Measurements from ENCODE around the gene CATSPERB.

The CATSPERB gene

DNA sequence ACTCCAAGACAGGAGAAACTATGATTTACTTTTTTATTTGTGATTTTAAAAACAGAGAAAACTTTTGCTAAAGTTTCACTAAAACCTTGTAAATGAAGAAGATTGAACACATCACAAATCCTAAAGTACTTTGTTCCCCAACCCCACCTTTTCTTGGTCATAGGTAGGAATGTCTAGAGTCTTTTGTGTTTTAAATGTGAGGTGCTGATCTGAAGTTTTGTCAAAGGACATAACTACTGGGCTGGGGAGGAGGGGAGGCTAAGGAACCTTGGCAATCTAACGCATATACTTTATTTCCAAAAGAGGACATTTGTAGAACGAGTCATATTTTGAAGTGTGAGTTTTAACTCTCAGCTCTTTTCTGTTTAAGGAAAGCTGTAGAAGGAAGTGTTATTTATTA, 37.2 kb downstream of the CATSPERB start:
- ChIA-PET POLR2A (no interaction called here), CTCF (no interaction called here)
- Histone ChIP-seq H3K27ac (ENCODE audit: extremely low read depth, low read depth, low read length) (no peak overlapping the region), H3K4me3 (ENCODE audit: low read depth, low read length) (no peak overlapping the region), H3K36me3 (ENCODE audit: control insufficient read depth in 2 of 2, insufficient read depth in 1 of 2, low read length in 2 of 2) (no peaks in the 10 kb centered on the region), H3K9me3 (ENCODE audit: control insufficient read depth, insufficient read depth, low read depth, low read length) (no peaks in the 10 kb centered on the region), H3K4me1 (ENCODE audit: control insufficient read depth, insufficient read depth, low read length) (no peaks in the 10 kb centered on the region)
- TF ChIP-seq SP2 (tag by site-specific recombination; IDR thresholded peaks at IDR 0.05): no peak
- TF ChIP-seq ZNF660 (tag by site-specific recombination; IDR thresholded peaks at IDR 0.05): no peak
- TF ChIP-seq GLIS2 (tag by site-specific recombination; IDR thresholded peaks at IDR 0.05): no peak
- TF ChIP-seq ZNF704 (tag by site-specific recombination; IDR thresholded peaks at IDR 0.05): no peak
- TF ChIP-seq ZNF211 (tag by site-specific recombination; IDR thresholded peaks at IDR 0.05; ENCODE audit: low read depth): no peak
- TF ChIP-seq ZNF571 (tag by site-specific recombination; IDR thresholded peaks at IDR 0.05): no peak
- no peak for TF ChIP-seq ZNF155 (tag by site-specific recombination; IDR thresholded peaks at IDR 0.05)
- TF ChIP-seq ZNF837 (tag by site-specific recombination; IDR thresholded peaks at IDR 0.05): no peak
- TF ChIP-seq ZNF701 (tag by site-specific recombination; IDR thresholded peaks at IDR 0.05): no peak
- TF ChIP-seq ZNF146 (tag by site-specific recombination; IDR thresholded peaks at IDR 0.05): no peak
- TF ChIP-seq ZNF274 (IDR thresholded peaks at IDR 0.05; ENCODE audit: low read length): no peak
- no peak for TF ChIP-seq ZNF274 (tag by site-specific recombination; IDR thresholded peaks at IDR 0.05; ENCODE audit: borderline replicate concordance)
- no peak for TF ChIP-seq ZFP37 (tag by site-specific recombination; IDR thresholded peaks at IDR 0.05)
- no peak for TF ChIP-seq ZNF76 (tag by site-specific recombination; IDR thresholded peaks at IDR 0.05; ENCODE audit: borderline replicate concordance, low read depth)
- TF ChIP-seq, protein P1, sequence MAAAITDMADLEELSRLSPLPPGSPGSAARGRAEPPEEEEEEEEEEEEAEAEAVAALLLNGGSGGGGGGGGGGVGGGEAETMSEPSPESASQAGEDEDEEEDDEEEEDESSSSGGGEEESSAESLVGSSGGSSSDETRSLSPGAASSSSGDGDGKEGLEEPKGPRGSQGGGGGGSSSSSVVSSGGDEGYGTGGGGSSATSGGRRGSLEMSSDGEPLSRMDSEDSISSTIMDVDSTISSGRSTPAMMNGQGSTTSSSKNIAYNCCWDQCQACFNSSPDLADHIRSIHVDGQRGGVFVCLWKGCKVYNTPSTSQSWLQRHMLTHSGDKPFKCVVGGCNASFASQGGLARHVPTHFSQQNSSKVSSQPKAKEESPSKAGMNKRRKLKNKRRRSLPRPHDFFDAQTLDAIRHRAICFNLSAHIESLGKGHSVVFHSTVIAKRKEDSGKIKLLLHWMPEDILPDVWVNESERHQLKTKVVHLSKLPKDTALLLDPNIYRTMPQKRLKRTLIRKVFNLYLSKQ (tag by site-specific recombination; IDR thresholded peaks at IDR 0.05; ENCODE audit: borderline replicate concordance): no peak
- TF ChIP-seq ZNF776 (tag by site-specific recombination; IDR thresholded peaks at IDR 0.05; ENCODE audit: borderline replicate concordance): no peak
- TF ChIP-seq ZNF561 (tag by site-specific recombination; IDR thresholded peaks at IDR 0.05; ENCODE audit: borderline replicate concordance): no peak
- no peak for TF ChIP-seq ZNF362 (tag by site-specific recombination; IDR thresholded peaks at IDR 0.05)
- TF ChIP-seq ZNF544 (tag by site-specific recombination; IDR thresholded peaks at IDR 0.05): no peak
- no peak for TF ChIP-seq ZNF214 (tag by site-specific recombination; IDR thresholded peaks at IDR 0.05; ENCODE audit: borderline replicate concordance)
- no peak for TF ChIP-seq ZNF138 (tag by site-specific recombination; IDR thresholded peaks at IDR 0.05; ENCODE audit: borderline replicate concordance)

- Histone ChIP-seq H3K9me3 (ENCODE audit: control insufficient read depth, insufficient read depth, low read depth, low read length) (no peaks in the 10 kb centered on the region), H3K4me1 (ENCODE audit: control insufficient read depth, insufficient read depth, low read length) (no peaks in the 10 kb centered on the region), H3K4me3 (ENCODE audit: low read depth, low read length) (no peak overlapping the region), H3K36me3 (ENCODE audit: control insufficient read depth in 2 of 2, insufficient read depth in 1 of 2, low read length in 2 of 2) (no peaks in the 10 kb centered on the region), H3K27ac (ENCODE audit: extremely low read depth, low read depth, low read length) (no peak overlapping the region)
- POLR2A ChIA-PET: no interaction called here
- CTCF ChIA-PET: no interaction called here
- TF ChIP-seq ZBTB44 (tag by site-specific recombination; IDR thresholded peaks at IDR 0.05) (no peak), ZNF292 (tag by site-specific recombination; IDR thresholded peaks at IDR 0.05; ENCODE audit: borderline replicate concordance, low read depth) (no peak), ZNF704 (tag by site-specific recombination; IDR thresholded peaks at IDR 0.05) (no peak), KLF16 (tag by site-specific recombination; IDR thresholded peaks at IDR 0.05) (no peak), TRIM28 (IDR thresholded peaks at IDR 0.05; ENCODE audit: borderline replicate concordance, low read length) (no peak), ZNF792 (tag by site-specific recombination; IDR thresholded peaks at IDR 0.05) (no peak), ZFP41 (tag by site-specific recombination; IDR thresholded peaks at IDR 0.05; ENCODE audit: borderline replicate concordance) (no peak), CTCF (tag by site-specific recombination; IDR thresholded peaks at IDR 0.05) (no peak)
Observed at GRCh38 chr14:91693346-91693745, 38.5 kb downstream of the CATSPERB start.

Data from HEK293 (cell line).